Neural progenitor cell (in vitro differentiated cells): ENCODE results near the gene WWOX. TPM values are rescaled to one million over a fixed set of nuclear protein-coding genes. Genes with fewer than 3 reads are reported as not detected.

Experiments used
- DNase-seq: peaks from one replicate; pipeline ENCODE4 v3.0.0-alpha.2; 2016; ENCODE audit warnings: low spot score
- H2AFZ ChIP-seq: fragments of 200-600 bp; sonication (generic); replicated peaks from 2 replicates; pipeline ENCODE4 v1.6.1; 2016; ENCODE audit warnings: antibody characterized with exemption
- H3F3A ChIP-seq: fragments of 200-600 bp; sonication (generic); 2 replicates; pipeline ENCODE4 v1.6.1; 2016; ENCODE audit warnings: antibody characterized with exemption, low read depth
- H3K27ac ChIP-seq: fragments of 200-600 bp; sonication (generic); 2 replicates; pipeline ENCODE4 v1.5.1; 2016; ENCODE audit warnings: mild to moderate bottlenecking
- H3K27me3 ChIP-seq: fragments of 200-600 bp; sonication (generic); 2 replicates; pipeline ENCODE4 v1.6.1; 2016; ENCODE audit warnings: mild to moderate bottlenecking, moderate library complexity
- H3K36me3 ChIP-seq: fragments of 200-600 bp; sonication (generic); 2 replicates; pipeline ENCODE4 v1.5.1; 2016
- H3K4me1 ChIP-seq: fragments of 200-600 bp; sonication (generic); 2 replicates; pipeline ENCODE4 v1.6.1; 2016; ENCODE audit warnings: mixed run types
- H3K4me2 ChIP-seq: fragments of 200-600 bp; sonication (generic); 2 replicates; pipeline ENCODE4 v1.6.1; 2016
- H3K4me3 ChIP-seq: fragments of 200-600 bp; sonication (generic); 2 replicates; pipeline ENCODE4 v1.5.1; 2016
- H3K79me2 ChIP-seq: fragments of 200-600 bp; sonication (generic); 2 replicates; pipeline ENCODE4 v1.6.1; 2016; ENCODE audit warnings: low read depth
- H3K9ac ChIP-seq: fragments of 200-600 bp; sonication (generic); 2 replicates; pipeline ENCODE4 v1.6.1; 2016
- H3K9me3 ChIP-seq: fragments of 200-600 bp; sonication (generic); 2 replicates; pipeline ENCODE4 v1.5.1; 2016; ENCODE audit warnings: low read depth
- H4K20me1 ChIP-seq: fragments of 200-600 bp; sonication (generic); 2 replicates; pipeline ENCODE4 v1.6.1; 2016; ENCODE audit warnings: low read depth
- H3K27ac Mint-ChIP-seq: 3 replicates; pipeline ENCODE4 v1.8.0; 2021; ENCODE audit warnings: mixed read lengths
- H3K27me3 Mint-ChIP-seq: 2 replicates; pipeline ENCODE4 v1.8.0; 2022; ENCODE audit warnings: low read depth, mild to moderate bottlenecking, inconsistent platforms, moderate library complexity, mixed read lengths; ENCODE audit not compliant: insufficient read depth
- H3K36me3 Mint-ChIP-seq: 3 replicates; pipeline ENCODE4 v1.8.0; 2021; ENCODE audit warnings: mixed read lengths
- H3K4me1 Mint-ChIP-seq: 3 replicates; pipeline ENCODE4 v1.8.0; 2021; ENCODE audit warnings: mixed read lengths
- H3K4me3 Mint-ChIP-seq: 3 replicates; pipeline ENCODE4 v1.8.0; 2021; ENCODE audit warnings: mild to moderate bottlenecking, moderate library complexity, mixed read lengths
- H3K9me3 Mint-ChIP-seq: 3 replicates; pipeline ENCODE4 v1.8.0; 2020; ENCODE audit warnings: mixed read lengths
- CTCF ChIP-seq: fragments of 200-600 bp; sonication (generic); IDR thresholded peaks from 2 replicates; pipeline ENCODE4 v1.5.1; 2017; ENCODE audit warnings: antibody characterized with exemption, mild to moderate bottlenecking
- EZH2 ChIP-seq: fragments of 200-600 bp; sonication (generic); IDR thresholded peaks from 2 replicates; pipeline ENCODE4 v1.6.1; 2017; ENCODE audit warnings: antibody characterized with exemption, mild to moderate bottlenecking, moderate library complexity
- EZH2phosphoT487 ChIP-seq: fragments of 200-600 bp; sonication (generic); IDR thresholded peaks from 2 replicates; pipeline ENCODE4 v1.6.1; 2017; ENCODE audit warnings: antibody characterized with exemption
- total RNA-seq: library from RNA; depleted of rRNA; stranded (reverse); fragments of >200 nt; gene quantifications from 2 replicates; pipeline ENCODE4 v1.2.3, GENCODE V29; 2015; ENCODE audit warnings: low replicate concordance

The WWOX gene
- total RNA-seq, 1 donor from 2014 or later = 63.7 TPM

- H3K4me3 ChIP-seq = no peak overlapping the region
- TF ChIP-seq CTCF (no peak), EZH2 (no peak), EZH2phosphoT487 (no peak)
- no peaks in the 10 kb centered on the region for H3K79me2 ChIP-seq
- no peaks in the 10 kb centered on the region for H3K9me3 ChIP-seq
- H3F3A ChIP-seq = no peaks in the 10 kb centered on the region
- peaks cover 8% of the 10 kb centered on the region for H3K4me1 ChIP-seq
- H3K4me1 Mint-ChIP-seq = peaks cover 26% of the 10 kb centered on the region
- H3K9me3 Mint-ChIP-seq = peaks cover 4% of the 10 kb centered on the region
- no peak overlapping the region for H3K4me2 ChIP-seq
- H3K9ac ChIP-seq = no peak overlapping the region
- peaks cover 4% of the 10 kb centered on the region for H3K36me3 Mint-ChIP-seq
- H4K20me1 ChIP-seq = no peaks in the 10 kb centered on the region
- no peak overlapping the region for H3K4me3 Mint-ChIP-seq
- H3K27ac ChIP-seq = no peak overlapping the region
- no peak overlapping the region for H2AFZ ChIP-seq
- no peak for DNase-seq
- H3K27me3 Mint-ChIP-seq = peaks cover 2% of the 10 kb centered on the region
- H3K27me3 ChIP-seq = no peaks in the 10 kb centered on the region
- H3K27ac Mint-ChIP-seq = no peak overlapping the region
- no peaks in the 10 kb centered on the region for H3K36me3 ChIP-seq
Observed at GRCh38 chr16:78494674-78495073, 395.2 kb downstream of the WWOX start.

DNA sequence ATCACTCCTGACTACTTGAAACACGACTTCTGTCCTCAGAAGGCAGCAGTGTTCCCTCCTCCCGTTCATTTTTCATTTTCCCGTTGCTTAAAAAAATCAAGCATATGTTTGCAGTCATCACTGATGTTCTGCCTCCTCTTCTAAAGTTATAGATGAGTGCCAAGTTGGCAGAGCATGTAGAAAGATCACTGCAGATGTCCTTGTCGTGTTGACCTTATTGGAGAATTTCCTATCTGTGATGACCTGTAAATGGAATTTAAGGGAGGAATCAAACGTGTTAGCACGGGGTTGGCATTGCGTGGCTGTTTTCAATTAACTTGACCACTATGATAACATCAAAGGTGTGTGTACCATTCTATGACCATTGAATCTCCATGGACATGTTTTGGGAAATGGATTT is 396.7 kb downstream of the WWOX start:
- no peak for DNase-seq
- H3K4me2 ChIP-seq = no peak overlapping the region
- Mint-ChIP-seq H3K9me3 (peaks cover 4% of the 10 kb centered on the region), H3K4me3 (no peak overlapping the region), H3K36me3 (no peaks in the 10 kb centered on the region), H3K27me3 (no peaks in the 10 kb centered on the region), H3K27ac (no peak overlapping the region), H3K4me1 (peaks cover 32% of the 10 kb centered on the region)
- no peaks in the 10 kb centered on the region for H3K79me2 ChIP-seq
- peaks cover 21% of the 10 kb centered on the region for H3K4me1 ChIP-seq
- H3K36me3 ChIP-seq = no peaks in the 10 kb centered on the region
- TF ChIP-seq EZH2phosphoT487 (no peak), EZH2 (no peak), CTCF (no peak)
- no peak overlapping the region for H3K9ac ChIP-seq
- H3K9me3 ChIP-seq = no peaks in the 10 kb centered on the region
- no peaks in the 10 kb centered on the region for H4K20me1 ChIP-seq
- H3F3A ChIP-seq = no peaks in the 10 kb centered on the region
- H3K27me3 ChIP-seq = no peaks in the 10 kb centered on the region
- H3K27ac ChIP-seq = no peak overlapping the region
- H3K4me3 ChIP-seq = no peak overlapping the region
- H2AFZ ChIP-seq = no peak overlapping the region

GRCh38 chr16:78499399-78499798 is 399.9 kb downstream of the WWOX start:
- Histone ChIP-seq H3K4me1 (peaks cover 25% of the 10 kb centered on the region), H3K27ac (no peak overlapping the region), H3K4me2 (no peak overlapping the region), H2AFZ (no peak overlapping the region), H3K79me2 (no peaks in the 10 kb centered on the region), H3K9ac (no peak overlapping the region), H3F3A (peaks cover 4% of the 10 kb centered on the region), H4K20me1 (no peaks in the 10 kb centered on the region), H3K9me3 (no peaks in the 10 kb centered on the region), H3K4me3 (no peak overlapping the region), H3K36me3 (no peaks in the 10 kb centered on the region), H3K27me3 (no peaks in the 10 kb centered on the region)
- no peak overlapping the region for H3K4me3 Mint-ChIP-seq
- H3K9me3 Mint-ChIP-seq = peaks cover 3% of the 10 kb centered on the region
- peaks cover 2% of the 10 kb centered on the region for H3K27me3 Mint-ChIP-seq
- H3K36me3 Mint-ChIP-seq = no peaks in the 10 kb centered on the region
- no peak for DNase-seq
- peaks cover 38% of the 10 kb centered on the region for H3K4me1 Mint-ChIP-seq
- TF ChIP-seq CTCF (no peak), EZH2phosphoT487 (no peak), EZH2 (no peak)
- no peak overlapping the region for H3K27ac Mint-ChIP-seq
